RCC 7860 (cell line): ENCODE data around the gene RPH3AL.
"Not testable (repeated sequence)": the region's sequence is repeated elsewhere in the genome, so short reads cannot be mapped to it uniquely, and the experiment has no call there.

Source experiments
- DNase-seq: peaks from one replicate; pipeline ENCODE4 v3.0.0-alpha.2; 2015; ENCODE audit warnings: low spot score
- FAIRE-seq: peaks from 2 replicates; lab custom pipeline; 2012; peaks lifted over from hg19 to GRCh38; lab: Jason Lieb, UNC

Gene RPH3AL

DNA sequence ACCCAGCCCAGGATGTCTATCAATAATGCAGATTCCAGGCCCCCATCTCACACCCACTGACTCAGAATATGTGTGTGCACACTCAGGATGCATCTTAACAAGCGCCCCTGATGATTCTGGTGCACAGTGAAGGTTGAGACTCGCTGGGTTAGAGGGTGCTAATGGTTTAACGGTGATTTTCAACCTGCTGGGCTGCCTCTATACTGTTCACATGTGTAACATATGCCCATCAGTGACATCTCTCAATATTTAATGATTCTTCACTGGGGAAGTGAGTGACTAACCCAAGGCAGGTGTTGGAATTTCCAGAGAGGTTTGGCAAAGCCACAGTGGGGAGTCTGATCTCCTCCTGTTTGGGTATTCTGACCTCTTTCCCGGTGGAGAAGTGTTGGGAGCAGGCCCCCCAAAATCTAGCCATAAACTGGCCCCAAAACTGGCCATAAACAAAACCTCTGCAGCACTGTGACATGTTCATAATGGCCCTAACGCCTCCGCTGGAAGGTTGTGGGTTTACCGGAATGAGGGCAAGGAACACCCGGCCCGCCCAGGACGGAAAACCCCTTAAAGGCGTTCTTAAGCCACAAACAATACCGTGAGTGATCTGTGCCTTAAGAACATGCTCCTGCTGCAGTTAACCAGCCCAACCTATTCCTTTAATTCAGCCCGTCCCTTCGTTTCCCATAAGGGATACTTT is 167.0 kb downstream of the RPH3AL start:
- DNase-seq (no peak), FAIRE-seq (no peak)

DNA sequence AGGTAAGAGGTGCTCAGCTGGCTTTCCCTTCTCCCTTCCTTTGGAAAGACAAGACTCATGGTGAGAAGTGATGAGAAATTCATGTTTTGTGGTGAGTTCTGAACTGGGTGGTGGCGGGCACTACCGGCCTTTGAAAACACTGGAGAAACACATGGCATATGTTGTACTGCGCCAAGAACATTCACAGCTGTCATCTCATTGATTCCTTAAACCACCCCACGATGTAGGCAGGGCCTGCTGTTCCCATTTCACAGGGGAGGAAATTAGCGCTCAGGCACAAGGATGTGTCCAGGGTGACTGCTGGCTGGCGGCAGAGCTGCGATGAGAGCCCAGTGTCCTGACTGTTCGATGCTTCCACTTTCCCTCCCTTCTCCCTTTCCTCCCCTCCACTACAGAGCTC is 169.6 kb downstream of the RPH3AL start:
- FAIRE-seq (no peak), DNase-seq (no peak)

DNA sequence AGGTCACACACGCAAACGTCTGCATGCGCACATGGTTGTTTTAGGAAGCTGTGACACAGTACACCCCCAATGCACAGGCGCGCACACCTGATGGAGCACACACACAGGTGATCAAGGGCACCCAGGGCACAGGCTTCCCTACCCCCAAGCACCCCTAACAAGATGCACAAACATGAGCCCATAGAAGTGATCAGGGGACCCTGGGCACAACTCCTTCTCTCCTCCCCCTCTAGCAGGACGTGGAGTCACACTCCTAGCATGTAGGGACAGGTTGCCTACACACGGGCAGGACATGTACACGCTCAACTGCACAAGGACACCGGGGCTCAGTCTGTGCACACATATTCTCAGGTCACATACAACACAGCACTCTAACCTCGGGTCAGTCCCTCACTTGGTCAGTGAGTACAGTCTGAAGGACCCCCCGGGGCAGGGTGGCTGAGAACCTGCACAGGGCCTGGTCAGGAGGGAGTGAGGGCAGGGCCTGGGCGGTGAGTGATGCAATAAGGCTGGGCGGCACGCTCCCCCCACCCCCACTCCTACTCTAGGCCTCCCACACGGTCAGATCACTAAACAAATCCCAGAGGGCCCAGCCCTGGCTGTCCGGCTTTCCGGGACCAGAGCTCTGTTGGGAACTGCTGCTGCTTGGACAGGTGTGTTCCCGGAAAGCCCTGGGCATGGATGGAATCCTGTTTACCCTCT is 170.4 kb downstream of the RPH3AL start:
- no peak for DNase-seq
- FAIRE-seq, result no peak

DNA sequence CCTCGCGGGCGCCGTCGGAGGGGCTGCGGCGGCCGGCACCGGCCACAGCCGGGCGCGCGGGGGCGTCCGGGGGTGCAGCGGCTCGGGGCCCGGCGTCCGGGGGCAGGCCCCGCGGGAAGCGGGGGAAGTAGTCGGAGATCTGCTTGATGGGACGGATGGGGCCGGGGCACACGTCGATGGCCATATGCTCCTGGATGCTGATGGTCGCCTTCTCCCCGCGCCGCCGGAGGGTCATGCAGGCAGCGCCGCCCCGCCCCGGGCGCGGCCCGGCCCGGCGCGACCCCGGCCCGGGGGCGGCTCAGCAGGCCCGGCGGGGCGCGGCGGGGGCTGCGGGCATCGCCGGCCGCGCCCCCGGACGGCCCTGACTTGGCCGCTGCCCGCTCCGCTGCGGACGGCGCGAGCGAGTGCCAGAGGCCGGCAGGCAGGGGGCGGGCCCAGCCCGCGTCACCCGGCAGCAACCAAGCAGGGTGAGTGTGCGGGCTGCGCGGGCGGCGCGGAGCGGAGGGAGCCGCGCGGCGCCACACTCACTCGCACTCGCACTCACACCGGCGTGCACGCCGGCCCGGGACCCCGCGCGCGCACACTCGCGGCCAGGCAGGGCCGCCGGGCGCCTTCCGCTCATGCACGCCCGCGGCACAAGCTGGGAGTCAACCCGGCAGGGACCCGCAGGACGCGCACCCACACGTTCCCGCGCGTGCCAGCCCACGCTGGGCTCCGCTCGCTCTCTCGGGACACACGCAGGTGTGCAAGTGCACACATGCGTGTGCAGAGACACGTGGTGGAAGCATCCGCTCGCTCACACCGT is 171.2 kb downstream of the RPH3AL start, which contains the start of gene DOC2B:
Gene DOC2B (minus strand): TSS at position 406 of the 805 bp plus-strand sequence. CDS start 171 bp downstream, at position 235.
- no peak for DNase-seq
- FAIRE-seq, result no peak

DNA sequence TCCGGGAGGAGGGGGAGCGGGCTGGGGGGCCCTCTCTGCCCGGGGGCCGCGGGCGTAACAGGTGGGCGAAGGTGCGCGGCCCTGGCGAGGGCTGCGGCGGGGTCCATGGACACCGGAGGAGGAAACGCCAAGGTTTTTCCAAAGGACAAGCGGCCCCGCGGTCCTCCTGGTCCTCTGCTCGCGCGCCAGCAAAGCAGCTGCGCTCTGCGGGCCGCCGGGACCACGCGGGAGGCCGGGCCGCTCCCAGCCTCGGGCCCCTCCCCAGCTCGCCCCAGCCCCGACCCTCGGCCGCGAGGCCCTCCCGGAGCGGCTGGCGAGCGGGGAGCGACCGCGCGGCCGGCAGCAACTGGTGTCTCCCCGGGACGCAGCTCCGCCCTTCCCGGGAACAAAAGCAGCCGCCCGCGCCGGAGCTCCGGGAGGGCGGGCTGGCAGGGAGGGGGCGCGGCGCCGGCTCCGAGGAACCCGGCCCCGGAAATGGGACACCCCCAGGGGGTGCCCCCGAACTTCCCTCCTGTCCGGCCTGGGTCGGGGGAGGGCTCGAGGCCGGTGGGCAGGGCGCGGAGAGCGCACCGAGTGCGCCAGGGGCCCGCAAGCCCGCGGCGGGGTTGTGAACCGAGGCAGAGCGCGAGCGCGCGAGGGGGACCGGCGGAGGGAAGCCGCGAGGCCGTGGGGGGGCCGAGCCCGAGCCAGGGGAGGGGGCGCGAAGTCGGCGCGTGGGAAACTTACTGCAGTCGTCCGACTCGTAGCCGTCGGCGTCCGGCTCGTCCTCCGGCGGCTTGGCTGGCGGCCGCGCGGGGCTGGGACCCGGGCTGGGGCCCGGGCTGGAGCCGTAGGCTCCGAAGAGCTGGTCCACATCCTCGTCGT is 172.0 kb downstream of the RPH3AL start:
- no peak for FAIRE-seq
- DNase-seq, result no peak

DNA sequence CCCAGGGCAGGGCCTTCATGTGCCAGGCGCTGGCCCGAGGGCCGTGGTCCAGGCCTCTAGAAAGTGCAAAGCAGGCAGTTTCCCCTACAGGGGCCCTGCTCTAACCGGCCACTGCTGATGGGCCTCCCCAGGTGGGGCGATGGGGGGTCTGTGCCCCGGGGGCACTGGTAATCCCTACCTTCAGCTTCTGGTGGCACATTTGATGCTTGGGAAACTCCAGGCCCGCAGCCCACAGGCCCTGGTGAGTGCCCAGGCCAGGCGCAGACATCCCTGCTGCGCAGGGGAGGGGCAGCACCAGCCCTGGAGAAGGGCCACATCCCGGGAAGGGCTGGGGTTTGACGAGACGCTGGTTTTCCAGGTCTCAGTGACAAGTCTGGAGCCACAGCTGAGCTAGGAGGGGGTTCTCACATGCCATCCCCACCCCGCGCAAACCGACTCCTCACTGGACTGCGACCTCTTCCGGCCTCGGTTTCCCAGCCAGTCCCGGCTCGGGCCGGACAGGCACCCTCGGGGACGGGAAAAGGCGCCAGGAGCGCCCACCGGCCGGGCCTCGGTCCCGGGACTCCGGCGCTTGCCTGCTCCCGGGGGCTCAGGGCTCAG is 172.7 kb downstream of the RPH3AL start:
- no peak for DNase-seq
- no peak for FAIRE-seq

DNA sequence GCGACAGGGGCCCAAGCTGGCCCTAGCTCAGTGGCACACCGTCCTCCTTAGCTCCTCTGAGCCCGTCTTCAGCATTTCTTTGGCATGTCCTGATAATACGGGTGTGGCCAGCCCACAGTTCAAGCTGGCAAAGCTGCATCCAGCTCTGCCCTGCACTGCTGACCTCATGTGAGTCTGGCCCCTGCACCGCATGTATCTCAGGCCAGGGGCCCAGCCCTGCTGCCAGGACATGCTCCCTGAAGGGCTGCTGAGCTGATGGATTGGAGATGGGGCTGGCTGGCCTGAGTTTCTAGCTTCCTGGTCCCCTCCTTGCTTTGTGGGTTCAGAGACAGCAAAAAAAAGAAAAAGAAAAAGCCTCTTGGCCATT is 173.6 kb downstream of the RPH3AL start:
- DNase-seq (no peak), FAIRE-seq (no peak)

DNA sequence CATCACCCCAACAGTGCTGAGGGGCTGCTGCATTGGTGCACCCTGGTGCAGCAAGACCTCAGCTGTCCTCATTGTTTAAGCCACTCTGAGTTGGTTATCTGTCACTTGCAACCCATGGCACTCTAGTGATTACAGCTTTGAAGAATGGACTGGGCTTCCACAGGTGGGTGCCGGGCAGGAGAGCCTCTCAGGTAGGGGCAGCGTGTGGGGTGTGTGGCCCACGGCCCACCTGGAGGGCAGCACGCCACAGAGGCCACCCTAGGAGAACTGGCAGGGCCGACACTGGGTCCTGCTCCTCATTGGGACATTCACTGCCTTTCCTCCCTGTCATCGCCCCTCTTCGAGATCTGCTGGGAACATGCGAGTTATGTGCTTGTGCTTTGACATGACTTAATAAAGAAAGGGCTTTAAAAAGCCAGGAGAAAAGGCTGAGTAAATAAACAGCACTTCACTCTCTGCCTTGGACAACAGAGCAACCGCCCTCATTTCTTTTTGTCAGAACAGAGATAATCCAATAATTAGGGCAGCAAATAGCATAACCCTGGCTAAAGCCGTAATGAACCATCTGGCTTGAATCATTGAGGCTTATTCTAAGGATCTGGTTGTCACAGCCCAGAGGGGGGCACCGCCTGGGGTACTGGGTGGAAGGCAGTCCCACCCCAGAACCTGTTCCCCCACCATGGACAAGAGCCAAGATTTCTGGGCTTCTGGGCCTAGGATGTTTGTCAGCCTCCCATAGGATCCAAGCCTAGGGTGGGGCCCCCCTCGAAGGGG is 174.1 kb downstream of the RPH3AL start:
- FAIRE-seq (no peak), DNase-seq (no peak)

DNA sequence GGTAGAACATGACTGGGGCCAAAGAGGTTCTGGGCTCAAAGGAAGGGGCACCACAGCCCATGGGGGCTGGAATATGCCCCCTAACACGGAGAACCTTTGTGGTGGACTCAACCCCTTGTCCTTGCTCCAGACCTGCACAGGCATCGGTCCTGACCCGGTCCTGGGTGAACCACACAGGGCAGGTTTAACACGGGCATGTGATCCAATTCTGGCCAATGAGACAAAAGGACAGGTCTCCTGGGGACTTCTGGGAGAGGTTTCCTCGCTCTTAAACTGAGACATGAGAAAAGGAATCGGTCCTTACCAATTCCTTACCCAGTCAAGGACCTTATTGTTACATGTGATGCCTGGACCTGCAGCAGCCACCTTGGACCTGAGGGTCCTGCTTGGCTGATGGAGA is 174.8 kb downstream of the RPH3AL start:
- DNase-seq (no peak), FAIRE-seq (no peak)

DNA sequence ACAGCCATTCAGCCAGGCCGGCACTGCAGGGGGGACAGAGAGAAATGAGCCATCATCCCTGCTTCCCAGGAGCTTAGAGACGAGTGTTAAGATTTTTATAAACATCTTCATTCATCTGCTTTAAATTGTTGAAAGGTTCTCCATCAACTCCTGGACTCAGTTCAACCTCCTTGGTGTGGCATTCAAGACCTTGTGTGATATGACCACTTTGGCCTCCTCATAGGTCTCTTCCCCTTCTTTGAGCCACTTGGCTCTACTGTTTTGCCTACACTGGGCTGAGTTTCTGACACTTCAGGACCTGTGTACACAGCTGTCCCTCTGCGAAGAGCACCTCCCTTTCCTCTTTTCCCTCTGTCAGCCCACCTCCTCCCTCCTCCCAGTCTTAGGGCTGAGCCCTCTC is 175.5 kb downstream of the RPH3AL start:
- no peak for DNase-seq
- no peak for FAIRE-seq

DNA sequence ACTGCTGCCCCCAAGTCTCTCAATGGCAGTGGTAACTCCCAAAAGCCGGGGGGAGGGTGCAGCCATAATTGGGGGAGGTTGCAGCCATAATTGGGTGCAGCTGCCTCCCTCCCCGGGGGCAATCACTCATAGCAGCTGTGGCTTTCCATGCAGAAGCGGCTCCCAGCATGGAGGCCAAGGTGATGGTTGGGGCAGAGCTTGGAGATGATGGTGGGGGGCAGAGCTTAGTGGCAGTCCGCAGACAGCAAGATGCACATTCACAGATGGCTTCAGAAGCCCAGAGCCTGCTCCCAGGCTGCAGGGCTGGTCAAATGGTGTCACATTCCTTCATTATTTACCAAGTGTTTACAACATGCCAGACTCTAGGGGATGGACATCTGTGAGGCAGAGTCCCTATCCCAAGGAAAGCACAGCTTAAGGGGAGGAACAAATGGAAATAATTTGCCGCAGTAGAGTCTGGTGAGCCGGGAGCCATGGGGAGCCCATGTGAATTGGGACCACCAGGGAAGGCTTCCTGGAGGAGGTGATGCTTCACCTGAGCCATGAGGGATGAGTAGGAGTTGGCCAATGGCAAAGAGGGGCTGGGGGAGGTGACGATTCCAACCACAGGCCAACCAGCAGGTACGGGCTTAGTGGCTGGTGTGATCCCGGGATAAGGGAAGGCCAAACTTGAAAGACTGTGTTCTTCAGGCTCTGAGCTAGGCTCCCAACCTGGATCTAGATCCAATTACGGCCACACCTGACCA is 179.3 kb downstream of the RPH3AL start:
- no peak for DNase-seq
- FAIRE-seq, result no peak

DNA sequence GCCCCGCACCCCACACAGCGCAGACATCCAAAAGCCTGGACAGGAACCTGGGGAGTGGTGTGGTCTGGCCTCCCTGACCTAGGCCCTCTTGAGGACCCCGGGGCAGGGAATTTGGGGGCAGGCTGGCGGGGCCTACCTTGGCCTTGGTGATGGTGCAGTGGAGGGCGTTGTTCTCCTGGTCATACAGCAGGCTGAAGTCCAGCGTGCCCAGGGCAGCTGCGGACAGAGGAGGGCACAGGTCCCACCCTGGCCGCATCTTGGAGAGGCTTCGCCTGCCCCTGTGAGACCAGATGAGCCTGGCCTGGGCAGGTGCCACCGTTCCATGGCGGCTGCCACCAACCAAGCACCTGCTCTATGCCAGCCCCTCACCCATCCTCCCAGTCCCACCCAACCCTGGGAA is 180.2 kb downstream of the RPH3AL start:
- no peak for FAIRE-seq
- no peak for DNase-seq

DNA sequence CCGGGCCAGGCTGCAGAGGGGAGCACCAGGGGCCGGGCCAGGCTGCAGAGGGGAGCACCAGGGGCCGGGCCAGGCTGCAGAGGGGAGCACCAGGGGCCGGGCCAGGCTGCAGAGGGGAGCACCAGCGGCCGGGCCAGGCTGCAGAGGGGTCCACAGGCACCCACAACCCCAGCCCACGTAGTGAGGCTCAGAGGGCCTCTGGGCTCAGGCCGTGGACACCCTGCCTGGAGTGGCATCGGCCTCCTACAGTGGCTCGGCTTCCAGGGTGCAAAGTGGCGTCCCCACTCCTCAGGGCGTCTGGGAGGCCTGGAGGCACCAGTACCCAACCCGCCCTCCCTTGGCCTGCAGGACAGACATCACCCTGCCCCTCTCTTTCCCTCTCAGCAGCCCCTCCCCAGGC is 180.7 kb downstream of the RPH3AL start:
- no peak for FAIRE-seq

DNA sequence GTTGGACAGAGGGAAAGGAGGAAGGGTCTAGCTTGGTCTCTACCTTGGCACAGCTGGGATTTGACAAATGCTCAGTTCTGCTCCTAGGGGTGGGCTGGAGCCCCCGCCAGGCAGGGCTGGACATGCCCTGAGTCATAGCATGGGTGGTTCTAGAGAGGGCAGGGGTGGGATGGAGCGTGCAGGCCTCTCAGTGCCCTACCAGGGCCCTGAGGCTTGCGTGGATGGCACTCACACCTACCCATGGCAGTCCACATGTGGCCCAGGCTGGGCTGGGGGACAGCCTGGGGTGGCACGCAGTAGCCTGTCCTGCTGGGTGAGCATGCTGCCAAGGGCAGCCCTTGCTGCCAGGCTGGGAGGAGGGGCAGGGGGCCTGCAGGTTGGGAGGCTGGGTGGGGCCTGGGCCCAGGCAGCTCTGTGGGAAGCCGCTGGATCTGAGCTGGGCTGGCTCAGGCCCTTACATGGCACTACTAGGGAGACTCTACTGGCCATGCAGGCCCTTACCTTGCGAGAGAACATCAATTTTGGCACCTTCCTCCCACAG is 182.4 kb downstream of the RPH3AL start:
- FAIRE-seq (no peak), DNase-seq (no peak)

More for the DNA sequence above, 180.7 kb downstream of the RPH3AL start:
- no peak for DNase-seq

DNA sequence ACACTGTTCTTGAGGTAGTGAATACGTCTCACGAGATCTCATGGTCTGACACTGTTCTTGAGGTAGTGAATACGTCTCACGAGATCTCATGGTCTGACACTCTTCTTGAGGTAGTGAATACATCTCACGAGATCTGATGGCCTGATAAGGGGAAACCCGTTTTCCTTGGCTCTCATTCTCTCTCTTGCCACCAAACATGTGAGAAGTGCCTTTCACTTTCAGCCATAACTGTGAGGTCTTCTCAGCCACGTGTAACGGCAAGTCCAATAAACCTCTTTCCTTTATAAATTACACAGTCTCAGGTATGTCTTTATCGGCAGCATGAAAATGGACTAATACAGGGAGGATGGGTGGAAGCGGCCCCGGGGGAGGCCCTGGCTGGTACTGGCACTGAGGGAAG is 184.0 kb downstream of the RPH3AL start:
- not testable (repeated sequence) for FAIRE-seq, DNase-seq

DNA sequence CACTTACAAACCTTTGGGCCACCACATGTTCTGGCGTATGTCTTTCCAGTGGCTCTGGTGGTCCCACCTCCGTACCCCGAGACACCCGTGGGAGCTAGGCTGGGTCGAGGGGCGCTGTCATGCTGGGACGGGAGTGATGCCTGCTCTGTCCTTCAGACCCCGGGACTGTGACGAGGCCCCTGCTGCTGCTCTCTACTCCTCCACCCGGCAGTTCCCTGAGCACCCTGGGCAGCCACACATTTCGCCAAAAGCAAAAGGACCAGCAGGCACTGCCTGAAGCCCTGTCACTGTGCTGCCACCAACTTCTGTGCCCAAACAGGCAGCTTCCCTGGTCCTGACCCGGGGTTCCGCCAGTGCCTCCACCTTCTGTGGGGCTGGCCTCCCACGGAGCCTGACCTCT is 186.7 kb downstream of the RPH3AL start:
- no peak for FAIRE-seq

DNA sequence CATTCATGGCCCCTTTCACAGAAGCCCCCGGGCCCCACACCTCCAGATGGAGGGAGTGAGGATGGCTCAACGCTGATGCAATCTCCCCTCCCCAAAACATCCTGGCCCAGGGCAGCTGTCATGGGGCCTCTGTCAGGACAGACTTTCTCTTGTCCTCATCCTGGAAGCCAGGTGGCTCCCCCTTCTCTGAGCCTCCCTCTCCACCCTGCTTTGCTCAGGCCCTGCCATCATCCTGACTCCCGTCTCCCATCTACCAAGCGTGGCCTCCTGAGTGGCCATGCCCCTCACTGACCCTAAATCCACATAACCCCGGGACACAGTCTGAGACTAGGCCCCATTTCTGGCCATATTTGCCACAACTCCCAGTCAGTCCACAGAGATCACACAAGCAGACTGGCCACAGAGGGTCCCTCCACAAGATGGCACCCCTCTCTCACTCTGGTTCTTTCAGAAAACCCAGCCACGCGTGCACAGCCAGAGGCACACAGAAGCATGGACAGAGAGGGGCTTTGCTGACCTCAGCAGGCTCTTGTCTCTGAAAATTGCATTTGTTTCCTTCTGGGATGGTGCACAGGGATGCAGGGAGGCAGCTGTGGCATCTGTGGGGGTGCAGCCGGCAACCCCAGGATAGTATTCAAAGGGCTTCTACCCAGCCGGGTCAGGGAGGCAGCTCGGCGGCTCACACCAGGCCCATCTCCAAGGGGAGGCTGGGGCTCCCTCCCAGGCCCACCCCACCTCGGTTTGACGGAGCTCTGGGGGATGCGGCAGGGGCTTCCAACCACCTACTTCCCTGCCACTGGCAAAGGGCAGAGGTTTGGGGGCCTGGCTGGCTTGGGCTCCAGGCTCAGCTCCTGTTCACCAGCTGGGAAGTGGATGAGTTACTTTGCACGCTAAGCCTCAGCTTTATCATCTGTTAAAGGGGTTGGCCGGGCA is 188.0 kb downstream of the RPH3AL start:
- FAIRE-seq (no peak), DNase-seq (peak; percentile 20)

More for the DNA sequence above, 186.7 kb downstream of the RPH3AL start:
- no peak for DNase-seq
